ENCODE measurements around the gene ZNF358. TPM values are rescaled to one million over a fixed set of nuclear protein-coding genes. Genes with fewer than 3 reads are reported as not detected.

ZNF358 gene
- total RNA-seq, 6 experiments from 2014 or later: 15.3 to 35.1 (median 24.8) TPM

DNA sequence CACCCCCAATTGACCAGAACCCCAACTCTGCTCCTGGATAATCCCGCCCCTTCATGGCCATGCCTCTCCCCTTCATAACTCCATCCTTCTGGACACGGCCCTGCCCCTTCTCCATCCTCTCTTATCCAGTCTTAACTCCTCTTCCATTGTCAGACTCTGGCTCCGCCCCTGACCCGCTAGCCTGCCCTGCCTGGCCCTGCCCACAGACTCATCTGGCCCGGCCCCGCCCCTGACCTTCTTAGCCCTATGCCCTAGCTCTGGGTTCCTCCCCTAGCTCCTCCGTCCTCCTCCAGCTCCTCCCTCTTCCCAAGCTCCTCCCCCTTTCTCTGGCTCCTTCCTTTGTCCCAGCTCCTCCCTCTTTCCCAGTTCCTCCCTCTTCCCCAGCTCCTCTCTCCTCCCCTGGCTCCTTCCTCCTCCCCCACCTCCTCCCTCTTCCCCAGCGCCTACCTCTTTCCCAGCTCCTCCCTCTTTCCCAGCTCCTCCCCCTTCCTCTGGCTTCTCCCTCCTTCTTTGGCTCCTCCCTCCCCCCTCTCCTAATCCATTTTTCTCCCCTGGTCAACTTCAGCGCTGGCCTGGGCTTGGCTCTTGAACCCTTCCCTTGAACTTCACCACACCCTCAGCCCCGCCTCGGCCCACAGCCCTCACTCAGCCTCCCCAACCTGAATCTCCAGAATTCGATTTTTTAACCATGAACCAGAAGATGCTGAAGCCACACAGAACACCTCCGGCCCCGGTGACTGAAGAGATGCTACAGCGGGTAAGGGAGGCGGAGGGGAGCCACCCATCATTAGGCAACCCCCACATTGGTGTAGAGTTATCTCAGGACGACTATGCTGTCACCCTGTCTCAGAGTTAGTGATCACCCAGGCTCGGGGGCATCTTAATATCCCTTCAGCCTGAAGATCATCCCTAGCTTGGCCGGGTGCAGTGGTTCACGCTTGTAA is 9.2 kb upstream of the ZNF358 start:
- Histone ChIP-seq H3K36me3 (no peaks in the 10 kb centered on the region), H3K9me3 (no peaks in the 10 kb centered on the region), H3K27ac (no peak overlapping the region), H3K4me3 (no peak overlapping the region), H3K27me3 (no peaks in the 10 kb centered on the region), H3K4me1 (no peaks in the 10 kb centered on the region)
- TF ChIP-seq, protein P1, sequence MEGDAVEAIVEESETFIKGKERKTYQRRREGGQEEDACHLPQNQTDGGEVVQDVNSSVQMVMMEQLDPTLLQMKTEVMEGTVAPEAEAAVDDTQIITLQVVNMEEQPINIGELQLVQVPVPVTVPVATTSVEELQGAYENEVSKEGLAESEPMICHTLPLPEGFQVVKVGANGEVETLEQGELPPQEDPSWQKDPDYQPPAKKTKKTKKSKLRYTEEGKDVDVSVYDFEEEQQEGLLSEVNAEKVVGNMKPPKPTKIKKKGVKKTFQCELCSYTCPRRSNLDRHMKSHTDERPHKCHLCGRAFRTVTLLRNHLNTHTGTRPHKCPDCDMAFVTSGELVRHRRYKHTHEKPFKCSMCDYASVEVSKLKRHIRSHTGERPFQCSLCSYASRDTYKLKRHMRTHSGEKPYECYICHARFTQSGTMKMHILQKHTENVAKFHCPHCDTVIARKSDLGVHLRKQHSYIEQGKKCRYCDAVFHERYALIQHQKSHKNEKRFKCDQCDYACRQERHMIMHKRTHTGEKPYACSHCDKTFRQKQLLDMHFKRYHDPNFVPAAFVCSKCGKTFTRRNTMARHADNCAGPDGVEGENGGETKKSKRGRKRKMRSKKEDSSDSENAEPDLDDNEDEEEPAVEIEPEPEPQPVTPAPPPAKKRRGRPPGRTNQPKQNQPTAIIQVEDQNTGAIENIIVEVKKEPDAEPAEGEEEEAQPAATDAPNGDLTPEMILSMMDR (IDR thresholded peaks at IDR 0.05): no peak
- no peak for TF ChIP-seq POLR2A (IDR thresholded peaks at IDR 0.05)
- intact Hi-C loops (cut with DNase I): no loop called here
- 26% methylated on average over 13 of the region's 20 CpGs for WGBS (ENCODE audit: insufficient coverage, low coverage, low lambda C conversion rate, missing lambda C conversion rate)
- DNase-seq: peak; percentile 78 to 83 (median 80)
- peak; percentile 85 to 91 (median 88) for ATAC-seq

DNA sequence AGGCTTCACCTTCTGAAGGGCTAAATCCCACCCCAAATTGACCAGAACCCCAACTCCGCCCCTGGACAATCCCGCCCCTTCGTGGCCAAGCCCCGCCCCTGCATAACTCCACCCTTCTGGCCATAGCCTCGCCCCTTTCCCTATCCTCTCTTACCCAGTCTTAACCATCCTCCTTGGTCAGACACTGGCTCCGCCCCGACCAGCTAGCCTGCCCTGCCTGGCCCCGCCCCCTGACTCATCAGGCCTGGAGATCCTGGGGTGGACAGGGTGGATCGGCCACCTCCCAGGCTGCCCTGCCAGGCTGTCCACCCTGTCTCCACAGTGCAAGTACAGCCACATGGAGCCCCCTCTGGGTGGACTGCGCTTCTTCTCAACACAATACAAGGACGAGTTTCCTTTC is 8.0 kb upstream of the ZNF358 start:
- no peaks in the 10 kb centered on the region for H3K9me3 ChIP-seq
- 44% methylated on average over 5 of the region's 11 CpGs for WGBS (ENCODE audit: insufficient coverage, low coverage, low lambda C conversion rate, missing lambda C conversion rate)
- no peaks in the 10 kb centered on the region for H3K4me1 ChIP-seq
- ATAC-seq (peak; percentile 35 to 67 (median 52)), DNase-seq (peak in 1 of 3 donors; percentile 81)
- TF ChIP-seq, protein P1 (IDR thresholded peaks at IDR 0.05): no peak
- no peak for TF ChIP-seq POLR2A (IDR thresholded peaks at IDR 0.05)
- intact Hi-C loops (cut with DNase I): no loop called here
- H3K4me3 ChIP-seq: no peak overlapping the region
- H3K27ac ChIP-seq: no peak overlapping the region
- H3K27me3 ChIP-seq: no peaks in the 10 kb centered on the region
- H3K36me3 ChIP-seq: no peaks in the 10 kb centered on the region

DNA sequence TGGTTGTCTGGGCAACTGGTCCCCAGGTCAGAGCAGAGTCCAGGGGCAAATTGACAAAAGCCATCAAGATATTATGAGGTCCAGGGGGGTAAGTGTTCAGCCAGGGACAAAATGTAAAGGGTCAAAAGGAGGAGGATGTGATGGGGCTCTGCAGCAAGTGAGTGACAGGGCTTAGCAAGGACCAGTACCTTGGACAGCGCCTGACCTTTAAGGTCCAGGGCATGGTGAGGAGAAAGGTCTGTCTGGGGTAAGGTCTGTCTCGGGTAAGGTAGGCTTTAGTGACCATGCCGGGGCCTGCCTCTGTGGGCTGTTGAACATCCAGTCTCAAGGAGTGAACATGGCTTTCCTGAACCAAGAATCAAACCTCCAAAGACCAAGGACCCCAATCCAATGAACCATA is 6.3 kb upstream of the ZNF358 start:
- Histone ChIP-seq H3K27ac (no peak overlapping the region), H3K4me3 (no peak overlapping the region), H3K9me3 (no peaks in the 10 kb centered on the region), H3K36me3 (no peaks in the 10 kb centered on the region), H3K4me1 (no peaks in the 10 kb centered on the region), H3K27me3 (no peaks in the 10 kb centered on the region)
- ATAC-seq (peak in 1 of 4 donors; percentile 14), DNase-seq (no peak)
- WGBS (ENCODE audit: insufficient coverage, low coverage, low lambda C conversion rate, missing lambda C conversion rate): 25% methylated on average over 1 of the region's 3 CpGs
- intact Hi-C loops (cut with DNase I): no loop called here
- TF ChIP-seq, protein P1 (IDR thresholded peaks at IDR 0.05): no peak
- no peak for TF ChIP-seq POLR2A (IDR thresholded peaks at IDR 0.05)

DNA sequence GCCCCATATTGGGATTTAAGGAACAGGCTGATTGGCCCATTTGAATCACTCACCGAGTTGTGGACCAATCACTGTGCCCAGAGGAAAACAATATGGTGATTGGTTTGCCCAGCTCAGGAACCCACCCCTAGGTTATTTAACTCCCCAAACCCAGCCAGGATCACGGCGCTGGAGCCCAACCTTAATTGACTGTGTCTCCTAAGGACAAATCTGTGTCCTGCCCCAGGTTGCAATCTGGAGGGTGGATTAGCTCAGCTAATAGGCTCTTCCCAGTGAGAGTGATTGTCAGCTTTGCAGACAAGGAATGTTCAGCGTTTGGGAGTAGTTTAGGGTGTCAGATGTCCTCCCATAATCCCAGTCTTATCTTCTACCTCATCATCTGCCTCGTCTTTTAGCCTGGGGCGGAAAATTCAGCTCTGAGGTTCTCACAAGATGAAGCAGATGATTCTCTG is 3.5 kb upstream of the ZNF358 start:
- Histone ChIP-seq H3K4me3 (no peak overlapping the region), H3K4me1 (peaks cover 0 to 11% (median 0%) of the 10 kb centered on the region in 4 donors), H3K36me3 (no peaks in the 10 kb centered on the region), H3K27ac (no peak overlapping the region), H3K27me3 (no peaks in the 10 kb centered on the region), H3K9me3 (no peaks in the 10 kb centered on the region)
- intact Hi-C loops (cut with DNase I): no loop called here
- 49% methylated on average over 3 of the region's 6 CpGs for WGBS (ENCODE audit: insufficient coverage, low coverage, low lambda C conversion rate, missing lambda C conversion rate)
- DNase-seq (no peak), ATAC-seq (no peak)
- TF ChIP-seq, protein P1 (IDR thresholded peaks at IDR 0.05): no peak
- no peak for TF ChIP-seq POLR2A (IDR thresholded peaks at IDR 0.05)

All from right lobe of liver (tissue), 6 donors.